Adrenal gland (tissue), 12 donors: Measurements from ENCODE around the gene PPL. TPM values are rescaled to one million over a fixed set of nuclear protein-coding genes. Genes with fewer than 3 reads are reported as not detected.

Experiments
- DNase-seq, 7 donors: peaks; one replicate each; pipeline ENCODE4 v3.0.0-alpha.2; 2019 to 2020
- H3K27ac ChIP-seq, 5 donors: fragments of 200-600 bp; sonication (generic) in 4 of 5; 1 replicate in 3 of 5; 2 replicates in 2 of 5; pipeline versions ENCODE4 v1.5.1 to v1.8.0; 2016 to 2020; ENCODE audit warnings: mild to moderate bottlenecking in 1 of 5
- H3K27me3 ChIP-seq: fragments of 200-600 bp; 2 replicates; pipeline ENCODE4 v1.8.0; 2021
- H3K36me3 ChIP-seq, 2 donors: fragments of 200-600 bp; replicated peaks in 1 of 2; 1 replicate in 1 of 2; 2 replicates in 1 of 2; pipeline versions ENCODE4 v1.5.1 to v1.8.0; 2018 to 2022
- H3K4me1 ChIP-seq, 2 donors: fragments of 200-600 bp; replicated peaks in 1 of 2; 1 replicate in 1 of 2; 2 replicates in 1 of 2; pipeline versions ENCODE4 v1.5.1 to v1.8.0; 2018 to 2021
- H3K4me3 ChIP-seq, 4 donors: fragments of 200-600 bp; sonication (generic) in 3 of 4; one replicate each; pipeline ENCODE4 v1.5.1; 2016 to 2018
- H3K9me3 ChIP-seq, 3 donors: fragments of 200-600 bp; sonication (generic) in 1 of 3; replicated peaks in 1 of 3; 1 replicate in 2 of 3; 2 replicates in 1 of 3; pipeline versions ENCODE4 v1.5.1 to v1.8.0; 2016 to 2021
- POLR2A ChIP-seq, 2 donors: fragments of 450-650 bp; IDR thresholded peaks; one replicate each; pipeline ENCODE4 v1.6.1; 2017; ENCODE audit warnings: antibody characterized with exemption in 2 of 2, mild to moderate bottlenecking in 2 of 2, moderate library complexity in 1 of 2
- WGBS, 4 donors: extraction: QIAGEN DNeasy Blood & Tissue Kit in 2 of 4; methylation state at CpG; one replicate each; pipeline versions ENCODE4 v1.1.5 to v1.1.7; 2013 to 2017; 5-methylcytosine and 5-hydroxymethylcytosine counted together
- intact Hi-C, 2 donors: fragments of 100-400 bp; cut with DNase I; formaldehyde crosslinking; loops; one replicate each; pipeline versions ENCODE4 v1.14.1 to v1.15.0; 2022 to 2023
- polyA plus RNA-seq, 3 donors: library from polyadenylated mRNA; stranded (reverse); fragments of 200-250 nt in 2 of 3; fragments of 350-450 nt in 1 of 3; fragmentation: Illumina TruSeq in 1 of 3; extraction: RNeasy Lipid Tissue Mini Kit (QIAGEN cat#74804) in 1 of 3; gene quantifications; one replicate each; pipeline ENCODE4 v1.2.3, GENCODE V29; 2013 to 2014
- total RNA-seq, 9 donors: library from RNA; depleted of rRNA in 4 of 9; stranded (reverse); fragments of >200 nt in 4 of 9; fragments of 120-200 nt in 1 of 9; fragmentation: NEBNext Ultra II Directional in 1 of 9; extraction: Animal tissue kit (Norgen Biotek cat#: 25700) in 1 of 9; gene quantifications; one replicate each; pipeline versions ENCODE4 v1.1.0 to v1.2.4, GENCODE V29; 2013 to 2023
- TF ChIP-seq, protein P1 (sequence below), 6 experiments: fragments of 450-650 bp in 4 of 6; fragments of 200-600 bp in 2 of 6; sonication (generic) in 1 of 6; IDR thresholded peaks; 1 replicate in 5 of 6; 2 replicates in 1 of 6; pipeline versions ENCODE4 v1.5.1 to v1.8.0; 2016 to 2021; ENCODE audit warnings: antibody characterized with exemption in 6 of 6, mild to moderate bottlenecking in 2 of 6, moderate library complexity in 1 of 6
- donor health status: healthy with polysubstance abuse.
- donor health status: Bipolar disorder and iron deficiency.
- donor health status: DM: yes; HTN: yes; CAD: no.
- donor health status: DM: no; HTN: no; CAD: no.
- donor health status: DM: no; HTN: no; CAD: no.
- donor health status: DM: yes; HTN: yes; CAD: no.

Gene PPL
- total and polyA plus RNA-seq, 12 donors, result 0.38 to 20.9 (median 14.7) TPM

DNA sequence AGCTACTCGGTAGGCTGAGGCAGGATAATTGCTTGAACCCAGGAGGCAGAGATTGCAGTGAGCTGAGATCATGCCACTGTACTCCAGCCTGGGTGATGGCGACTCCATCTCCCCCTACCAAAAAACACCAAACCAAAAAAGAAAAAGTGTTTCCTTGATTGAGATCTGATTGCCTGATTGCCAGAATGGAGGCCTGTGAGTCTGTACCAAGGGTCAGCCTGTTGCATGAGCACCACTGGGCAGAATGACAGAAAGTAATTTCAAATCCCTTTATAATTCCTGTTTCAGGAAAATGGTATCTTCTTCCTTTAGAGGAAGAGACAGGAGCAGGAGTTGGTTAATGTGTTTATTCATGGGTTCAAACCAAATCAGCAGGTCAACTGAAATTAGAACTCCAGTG is 81.1 kb downstream of the PPL start:
- TF ChIP-seq, protein P1, sequence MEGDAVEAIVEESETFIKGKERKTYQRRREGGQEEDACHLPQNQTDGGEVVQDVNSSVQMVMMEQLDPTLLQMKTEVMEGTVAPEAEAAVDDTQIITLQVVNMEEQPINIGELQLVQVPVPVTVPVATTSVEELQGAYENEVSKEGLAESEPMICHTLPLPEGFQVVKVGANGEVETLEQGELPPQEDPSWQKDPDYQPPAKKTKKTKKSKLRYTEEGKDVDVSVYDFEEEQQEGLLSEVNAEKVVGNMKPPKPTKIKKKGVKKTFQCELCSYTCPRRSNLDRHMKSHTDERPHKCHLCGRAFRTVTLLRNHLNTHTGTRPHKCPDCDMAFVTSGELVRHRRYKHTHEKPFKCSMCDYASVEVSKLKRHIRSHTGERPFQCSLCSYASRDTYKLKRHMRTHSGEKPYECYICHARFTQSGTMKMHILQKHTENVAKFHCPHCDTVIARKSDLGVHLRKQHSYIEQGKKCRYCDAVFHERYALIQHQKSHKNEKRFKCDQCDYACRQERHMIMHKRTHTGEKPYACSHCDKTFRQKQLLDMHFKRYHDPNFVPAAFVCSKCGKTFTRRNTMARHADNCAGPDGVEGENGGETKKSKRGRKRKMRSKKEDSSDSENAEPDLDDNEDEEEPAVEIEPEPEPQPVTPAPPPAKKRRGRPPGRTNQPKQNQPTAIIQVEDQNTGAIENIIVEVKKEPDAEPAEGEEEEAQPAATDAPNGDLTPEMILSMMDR (IDR thresholded peaks at IDR 0.05), result no peak
- TF ChIP-seq POLR2A (IDR thresholded peaks at IDR 0.05), result no peak
- DNase-seq, result no peak
- Histone ChIP-seq H3K27me3 (no peaks in the 10 kb centered on the region), H3K4me3 (no peak overlapping the region), H3K36me3 (peaks cover 0 to 55% of the 10 kb centered on the region in 2 donors), H3K4me1 (peaks cover 0 to 57% of the 10 kb centered on the region in 2 donors), H3K9me3 (no peaks in the 10 kb centered on the region), H3K27ac (no peak overlapping the region)
- intact Hi-C loops, result no loop called here
- 91 to 100% (median 93%) methylated on average over 2 of the region's 2 CpGs for WGBS, 4 donors

DNA sequence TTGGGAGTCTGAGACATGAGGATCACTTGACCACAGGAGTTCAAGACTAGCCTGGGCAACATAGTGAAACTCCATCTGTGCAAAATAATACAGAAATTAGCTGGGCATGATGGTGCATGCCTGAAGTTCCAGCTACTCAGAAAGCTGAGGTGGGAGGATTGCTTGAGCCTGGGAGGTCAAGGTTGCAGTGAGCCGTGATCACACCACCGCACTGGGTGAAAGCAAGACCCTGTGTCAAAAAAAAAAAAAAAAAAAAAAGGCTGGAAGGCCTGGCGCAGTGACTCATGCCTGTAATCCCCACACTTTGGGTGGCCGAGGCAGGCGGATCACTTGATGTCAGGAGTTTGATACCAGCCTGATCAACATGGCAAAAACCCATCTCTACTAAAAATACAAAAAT is 81.6 kb downstream of the PPL start:
- peaks cover 0 to 51% of the 10 kb centered on the region in 2 donors for H3K36me3 ChIP-seq
- no peak overlapping the region for H3K27ac ChIP-seq
- no peaks in the 10 kb centered on the region for H3K27me3 ChIP-seq
- H3K4me3 ChIP-seq, result no peak overlapping the region
- no peak for DNase-seq
- intact Hi-C loops, result no loop called here
- WGBS, 4 donors, result 63 to 75% (median 71%) methylated on average over 5 of the region's 5 CpGs
- H3K9me3 ChIP-seq, result no peaks in the 10 kb centered on the region
- TF ChIP-seq, protein P1 (IDR thresholded peaks at IDR 0.05), result no peak
- TF ChIP-seq POLR2A (IDR thresholded peaks at IDR 0.05), result no peak
- H3K4me1 ChIP-seq, result peaks cover 0 to 59% of the 10 kb centered on the region in 2 donors

DNA sequence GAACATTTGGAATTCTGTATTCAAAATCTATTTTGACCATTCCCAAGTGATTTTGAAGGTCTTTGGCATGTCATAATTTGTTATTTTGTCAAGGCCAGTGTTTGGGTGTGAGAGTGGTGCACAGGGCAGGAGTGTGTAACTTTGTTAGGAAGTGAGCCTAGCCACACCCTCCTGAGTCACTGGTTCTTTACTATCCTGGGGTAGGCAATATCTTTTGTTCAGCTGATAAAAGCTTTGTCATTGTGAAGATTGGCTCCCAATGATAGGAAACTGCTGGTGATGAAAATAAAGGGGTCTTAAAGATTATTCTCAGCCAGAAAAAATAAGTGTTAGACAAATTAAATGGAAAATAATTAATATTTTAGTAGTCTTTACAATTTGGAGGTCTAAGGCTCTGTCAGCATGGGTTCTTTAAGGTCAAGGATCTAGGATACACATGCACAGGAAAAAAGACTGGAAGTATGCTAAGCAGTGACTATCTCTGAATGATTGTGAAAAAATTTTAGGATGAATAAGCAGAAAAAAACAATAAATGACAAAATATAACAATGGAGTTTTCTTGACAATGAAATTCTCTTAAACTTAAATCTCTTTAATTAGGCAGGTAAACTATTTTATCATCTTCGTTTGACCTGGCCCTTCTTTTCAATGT is 84.6 kb downstream of the PPL start:
- WGBS, 4 donors, result 42 to 55% (median 44%) methylated on average over 1 of the region's 1 CpG
- TF ChIP-seq, protein P1 (IDR thresholded peaks at IDR 0.05), result no peak
- no peak for TF ChIP-seq POLR2A (IDR thresholded peaks at IDR 0.05)
- Histone ChIP-seq H3K9me3 (no peaks in the 10 kb centered on the region), H3K4me3 (no peak overlapping the region), H3K4me1 (peaks cover 18 to 50% of the 10 kb centered on the region in 2 donors), H3K27me3 (no peaks in the 10 kb centered on the region), H3K36me3 (peaks cover 0 to 25% of the 10 kb centered on the region in 2 donors), H3K27ac (peak overlapping the region in 3 of 5 donors; percentile 40 to 65 (median 47))
- peak in 4 of 7 donors; percentile 41 to 59 (median 55) for DNase-seq
- intact Hi-C loops, result no loop called here

DNA sequence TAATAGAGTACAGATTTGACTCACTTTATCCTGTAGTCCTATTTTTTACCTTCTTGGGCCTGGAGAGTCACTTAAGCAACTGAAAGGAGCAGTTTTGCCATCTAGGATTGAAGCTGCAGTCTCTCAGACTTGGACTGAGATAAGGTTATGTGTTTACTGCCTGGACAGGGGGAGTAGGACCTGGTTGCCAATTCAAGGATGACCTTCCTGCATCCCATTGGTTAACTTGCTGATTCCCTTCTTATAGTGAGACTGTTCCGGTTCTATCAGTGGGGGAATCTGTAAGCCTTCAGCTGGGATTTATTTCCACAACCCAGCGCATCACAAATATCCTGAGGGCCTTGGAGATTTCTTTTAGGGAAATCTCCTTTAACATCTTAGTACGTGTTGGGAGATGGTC is 86.7 kb downstream of the PPL start:
- Histone ChIP-seq H3K36me3 (peaks cover 0 to 24% of the 10 kb centered on the region in 2 donors), H3K27ac (peak overlapping the region in 2 of 5 donors; percentile 9 to 27), H3K4me3 (peak overlapping the region in 1 of 4 donors; percentile 14), H3K4me1 (peaks cover 26 to 61% of the 10 kb centered on the region in 2 donors), H3K27me3 (no peaks in the 10 kb centered on the region), H3K9me3 (no peaks in the 10 kb centered on the region)
- no peak for DNase-seq
- no peak for TF ChIP-seq POLR2A (IDR thresholded peaks at IDR 0.05)
- TF ChIP-seq, protein P1 (IDR thresholded peaks at IDR 0.05), result no peak
- WGBS, 4 donors, result 60 to 66% (median 63%) methylated on average over 3 of the region's 3 CpGs
- intact Hi-C loops, result no loop called here
